ENCODE measurements around the gene RAB36. TPM values are rescaled to one million over a fixed set of nuclear protein-coding genes. Genes with fewer than 3 reads are reported as not detected.

RAB36 gene
- total and polyA plus RNA-seq, 9 of the 15 experiments (the other 6 are each of a cell fraction or from before 2014, with no cell fraction given), result 0.04 to 0.50 (median 0.08) TPM; not detected in 3

GRCh38 chr22:23128269-23129108, 16.8 kb upstream of the RAB36 start (continued):
- TF ChIP-seq SUPT5H (IDR thresholded peaks at IDR 0.05) (no peak), BHLHE40 (IDR thresholded peaks at IDR 0.05; ENCODE audit: low read length) (peak; percentile 86), HSF4 (CRISPR knock-in tag; IDR thresholded peaks at IDR 0.05; ENCODE audit: borderline replicate concordance) (no peak), EP300 (IDR thresholded peaks at IDR 0.05; ENCODE audit: low read length) (peak; percentile 83), ZNF609 (CRISPR knock-in tag; IDR thresholded peaks at IDR 0.05; ENCODE audit: borderline replicate concordance) (no peak), HOMEZ (CRISPR knock-in tag; IDR thresholded peaks at IDR 0.05) (no peak), BDP1 (IDR thresholded peaks at IDR 0.05; ENCODE audit: insufficient read depth, insufficient read length) (no peak), ZBTB1 (CRISPR knock-in tag; IDR thresholded peaks at IDR 0.05; ENCODE audit: borderline replicate concordance, low read depth) (no peak), BRCA1 (IDR thresholded peaks at IDR 0.05) (no peak), BRCA1 (CRISPR knock-in tag; IDR thresholded peaks at IDR 0.05) (no peak), XRCC4 (IDR thresholded peaks at IDR 0.05; ENCODE audit: extremely low read depth, insufficient read depth, insufficient read length) (no peak), HLTF (IDR thresholded peaks at IDR 0.05) (no peak), SIN3B (IDR thresholded peaks at IDR 0.05; ENCODE audit: low read depth) (no peak), RAD21 (CRISPR knock-in tag; conservative IDR thresholded peaks at IDR 0.05 in 1 of 2, IDR thresholded peaks at IDR 0.05 in 1 of 2) (peak in 1 of 2 experiments; percentile 100; a peak in 2 of 4 replicates), JUN (IDR thresholded peaks at IDR 0.05; ENCODE audit: borderline replicate concordance, low read depth, low read length) (peak; percentile 91), JUN (CRISPR knock-in tag; IDR thresholded peaks at IDR 0.05; ENCODE audit: borderline replicate concordance) (no peak), RBM34 (IDR thresholded peaks at IDR 0.05; ENCODE audit: borderline replicate concordance, insufficient read depth, low read length) (no peak), WHSC1 (IDR thresholded peaks at IDR 0.05; ENCODE audit: low read length) (no peak), RCOR1 (IDR thresholded peaks at IDR 0.05; ENCODE audit: borderline replicate concordance in 1 of 2, low read depth in 2 of 2, low read length in 2 of 2) (peak; percentile 91 to 96), SNRNP70 (optimal IDR thresholded peaks at IDR 0.05; ENCODE audit: low read depth, low read length) (no peak), CREB1 (IDR thresholded peaks at IDR 0.05) (peak; percentile 41; the same call in 1 of the 2 replicates), CREB1 (CRISPR knock-in tag; IDR thresholded peaks at IDR 0.05) (no peak), ZNF232 (CRISPR knock-in tag; IDR thresholded peaks at IDR 0.05) (no peak)

Data from K562 (cell line).